Measurements from ENCODE around the gene DDX17.

DDX17 gene

GRCh38 chr22:38437416-38437815, 68.7 kb downstream of the DDX17 start:
- H3K9me2 ChIP-seq (replicated peaks; ENCODE audit: insufficient read depth, low read length): no peaks in the 10 kb centered on the region

GRCh38 chr22:38436629-38437395, 69.3 kb downstream of the DDX17 start:
- no peaks in the 10 kb centered on the region for H3K36me3 ChIP-seq (replicated peaks; ENCODE audit: insufficient read depth, low read length)
- no peaks in the 10 kb centered on the region for H3K9me2 ChIP-seq (replicated peaks; ENCODE audit: insufficient read depth, low read length)
- no peaks in the 10 kb centered on the region for H3K4me1 ChIP-seq (ENCODE audit: low read length)
- no peaks in the 10 kb centered on the region for H3K79me2 ChIP-seq (ENCODE audit: low read length)
- H3K9ac ChIP-seq (ENCODE audit: low read length): no peak overlapping the region
- no peak for TF ChIP-seq EZH2 (optimal IDR thresholded peaks at IDR 0.05; ENCODE audit: low read depth, low read length)
- no peak for TF ChIP-seq EZH2phosphoT487 (IDR thresholded peaks at IDR 0.05; ENCODE audit: low read length)
- DNase-seq: no peak
- H3K4me2 ChIP-seq (ENCODE audit: low read depth, low read length): no peak overlapping the region
- no peak overlapping the region for H3K4me3 ChIP-seq (ENCODE audit: low read length)
- H2AFZ ChIP-seq (ENCODE audit: low read length): no peak overlapping the region
- H3F3A ChIP-seq (ENCODE audit: insufficient read depth, low read length): no peaks in the 10 kb centered on the region
- peaks cover 6% of the 10 kb centered on the region; the same call in 1 of the 2 replicates for H3K27me3 ChIP-seq (replicated peaks; ENCODE audit: insufficient read depth, low read length)
- H4K20me1 ChIP-seq (ENCODE audit: insufficient read depth, low read length): no peaks in the 10 kb centered on the region
- H3K9me3 ChIP-seq (replicated peaks; ENCODE audit: insufficient read depth, low read length): no peaks in the 10 kb centered on the region
- no peak overlapping the region for H3K27ac ChIP-seq (ENCODE audit: low read length)

More at GRCh38 chr22:38437416-38437815, 68.7 kb downstream of the DDX17 start:
- DNase-seq: no peak
- Histone ChIP-seq H3K27me3 (replicated peaks; ENCODE audit: insufficient read depth, low read length) (peaks cover 9% of the 10 kb centered on the region; the same call in 1 of the 2 replicates), H3K9ac (ENCODE audit: low read length) (no peak overlapping the region), H3K36me3 (replicated peaks; ENCODE audit: insufficient read depth, low read length) (no peaks in the 10 kb centered on the region), H4K20me1 (ENCODE audit: insufficient read depth, low read length) (no peaks in the 10 kb centered on the region), H3K4me2 (ENCODE audit: low read depth, low read length) (no peak overlapping the region), H3K79me2 (ENCODE audit: low read length) (no peaks in the 10 kb centered on the region), H3F3A (ENCODE audit: insufficient read depth, low read length) (no peaks in the 10 kb centered on the region), H3K9me3 (replicated peaks; ENCODE audit: insufficient read depth, low read length) (no peaks in the 10 kb centered on the region), H3K4me1 (ENCODE audit: low read length) (no peaks in the 10 kb centered on the region), H2AFZ (ENCODE audit: low read length) (no peak overlapping the region), H3K4me3 (ENCODE audit: low read length) (no peak overlapping the region), H3K27ac (ENCODE audit: low read length) (no peak overlapping the region)
- TF ChIP-seq EZH2phosphoT487 (IDR thresholded peaks at IDR 0.05; ENCODE audit: low read length) (no peak), EZH2 (optimal IDR thresholded peaks at IDR 0.05; ENCODE audit: low read depth, low read length) (no peak), CTCF (IDR thresholded peaks at IDR 0.05; ENCODE audit: low read length) (no peak)

GRCh38 chr22:38435965-38436364, 70.1 kb downstream of the DDX17 start:
- Histone ChIP-seq H3K9me2 (replicated peaks; ENCODE audit: insufficient read depth, low read length) (no peaks in the 10 kb centered on the region), H3K4me2 (ENCODE audit: low read depth, low read length) (no peak overlapping the region), H3K27me3 (replicated peaks; ENCODE audit: insufficient read depth, low read length) (no peaks in the 10 kb centered on the region; the same call in 1 of the 2 replicates), H3K36me3 (replicated peaks; ENCODE audit: insufficient read depth, low read length) (no peaks in the 10 kb centered on the region), H2AFZ (ENCODE audit: low read length) (no peak overlapping the region), H3K27ac (ENCODE audit: low read length) (no peak overlapping the region), H3K9me3 (replicated peaks; ENCODE audit: insufficient read depth, low read length) (no peaks in the 10 kb centered on the region), H3K4me1 (ENCODE audit: low read length) (no peaks in the 10 kb centered on the region), H3K79me2 (ENCODE audit: low read length) (no peaks in the 10 kb centered on the region), H3F3A (ENCODE audit: insufficient read depth, low read length) (no peaks in the 10 kb centered on the region), H3K9ac (ENCODE audit: low read length) (no peak overlapping the region), H4K20me1 (ENCODE audit: insufficient read depth, low read length) (no peaks in the 10 kb centered on the region), H3K4me3 (ENCODE audit: low read length) (no peak overlapping the region)
- no peak for TF ChIP-seq CTCF (IDR thresholded peaks at IDR 0.05; ENCODE audit: low read length)
- no peak for TF ChIP-seq EZH2 (optimal IDR thresholded peaks at IDR 0.05; ENCODE audit: low read depth, low read length)
- no peak for TF ChIP-seq EZH2phosphoT487 (IDR thresholded peaks at IDR 0.05; ENCODE audit: low read length)
- DNase-seq: no peak

DNA sequence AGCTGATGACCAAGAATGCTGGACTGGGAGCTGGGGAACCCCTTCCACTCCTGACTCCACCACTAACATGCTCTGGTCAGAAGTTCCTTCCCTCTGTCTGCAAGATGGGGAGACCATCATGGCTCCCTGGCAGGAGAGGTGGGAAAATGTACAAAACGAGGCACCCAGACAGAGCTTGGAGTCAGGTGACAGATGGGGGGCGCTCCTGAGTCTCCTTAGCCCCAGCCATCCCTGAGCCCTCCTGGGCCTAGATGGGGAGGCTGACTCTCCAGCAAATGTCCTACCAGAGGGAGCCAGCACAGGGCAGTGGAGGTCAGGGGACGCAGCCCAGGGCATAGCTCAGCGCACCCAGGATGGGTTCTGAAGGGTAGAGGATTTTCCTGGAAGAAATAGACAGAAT, 71.1 kb downstream of the DDX17 start:
- Histone ChIP-seq H2AFZ (ENCODE audit: low read length) (no peak overlapping the region), H3K9ac (ENCODE audit: low read length) (no peak overlapping the region), H3K9me3 (replicated peaks; ENCODE audit: insufficient read depth, low read length) (no peaks in the 10 kb centered on the region), H3F3A (ENCODE audit: insufficient read depth, low read length) (no peaks in the 10 kb centered on the region), H3K27ac (ENCODE audit: low read length) (no peak overlapping the region), H3K9me2 (replicated peaks; ENCODE audit: insufficient read depth, low read length) (no peaks in the 10 kb centered on the region), H4K20me1 (ENCODE audit: insufficient read depth, low read length) (no peaks in the 10 kb centered on the region), H3K4me2 (ENCODE audit: low read depth, low read length) (no peak overlapping the region), H3K4me3 (ENCODE audit: low read length) (no peak overlapping the region), H3K4me1 (ENCODE audit: low read length) (no peaks in the 10 kb centered on the region), H3K79me2 (ENCODE audit: low read length) (no peaks in the 10 kb centered on the region), H3K36me3 (replicated peaks; ENCODE audit: insufficient read depth, low read length) (no peaks in the 10 kb centered on the region), H3K27me3 (replicated peaks; ENCODE audit: insufficient read depth, low read length) (no peaks in the 10 kb centered on the region; the same call in 1 of the 2 replicates)
- DNase-seq: no peak
- TF ChIP-seq EZH2 (optimal IDR thresholded peaks at IDR 0.05; ENCODE audit: low read depth, low read length) (no peak), EZH2phosphoT487 (IDR thresholded peaks at IDR 0.05; ENCODE audit: low read length) (no peak), CTCF (IDR thresholded peaks at IDR 0.05; ENCODE audit: low read length) (no peak)
